Measurements from ENCODE around the gene NCK2.

The NCK2 gene

DNA sequence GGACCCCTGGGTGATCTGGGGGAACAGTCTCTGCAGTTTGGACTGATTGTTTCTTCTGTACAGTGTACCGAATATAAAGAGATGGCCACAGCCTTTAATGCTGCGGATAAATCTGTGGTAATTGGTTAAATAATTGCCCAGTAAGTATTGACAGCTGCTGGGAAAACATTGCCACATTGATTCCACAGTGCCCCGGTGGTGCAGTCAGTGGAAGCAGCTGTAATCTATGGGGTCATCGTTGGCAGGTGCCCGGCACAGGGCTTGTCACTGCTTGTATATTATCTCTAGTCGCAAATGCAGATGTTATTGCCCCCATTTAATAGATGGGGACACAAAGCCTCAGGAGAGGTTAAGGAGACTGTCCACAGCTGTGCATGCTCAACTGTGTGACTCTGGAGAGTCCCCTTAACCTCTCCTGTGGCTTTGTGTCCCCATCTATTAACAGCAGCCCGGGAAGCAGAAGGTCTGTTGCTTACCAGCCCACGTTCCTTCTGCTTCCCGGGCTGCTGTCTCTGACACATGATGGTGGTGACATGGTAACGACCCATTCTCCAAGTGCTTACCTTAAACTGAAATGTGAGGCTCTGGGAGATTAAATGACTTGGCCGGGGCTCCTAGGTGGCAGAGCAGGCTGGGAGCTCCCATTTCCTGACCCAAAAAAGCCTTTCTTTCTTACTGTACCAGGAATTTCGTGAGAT lies 76.9 kb downstream of the NCK2 start:
- peak; percentile 34 for DNase-seq

DNA sequence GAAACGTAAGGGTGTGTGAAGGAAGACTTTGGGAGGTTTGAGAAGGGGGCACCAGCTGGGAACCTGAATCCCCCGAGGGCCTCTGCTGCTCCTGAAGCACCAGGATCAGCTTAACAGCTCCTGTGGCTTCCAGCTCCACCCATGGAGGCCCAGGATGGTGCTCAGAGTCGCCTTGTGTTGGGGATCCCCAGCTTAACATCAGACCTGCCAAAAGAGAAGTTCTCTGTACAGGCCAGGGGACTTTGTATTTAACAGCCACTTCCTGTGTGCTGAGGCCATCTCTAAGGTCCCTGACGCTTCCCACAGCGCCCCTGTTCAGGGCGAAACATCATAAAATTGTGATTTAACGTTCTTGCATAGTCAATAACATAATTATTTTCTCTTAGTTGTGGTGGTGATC lies 77.5 kb downstream of the NCK2 start:
- peak; percentile 45 for DNase-seq

- DNase-seq: no peak
Observed at GRCh38 chr2:105824446-105824845, 79.7 kb downstream of the NCK2 start.

DNA sequence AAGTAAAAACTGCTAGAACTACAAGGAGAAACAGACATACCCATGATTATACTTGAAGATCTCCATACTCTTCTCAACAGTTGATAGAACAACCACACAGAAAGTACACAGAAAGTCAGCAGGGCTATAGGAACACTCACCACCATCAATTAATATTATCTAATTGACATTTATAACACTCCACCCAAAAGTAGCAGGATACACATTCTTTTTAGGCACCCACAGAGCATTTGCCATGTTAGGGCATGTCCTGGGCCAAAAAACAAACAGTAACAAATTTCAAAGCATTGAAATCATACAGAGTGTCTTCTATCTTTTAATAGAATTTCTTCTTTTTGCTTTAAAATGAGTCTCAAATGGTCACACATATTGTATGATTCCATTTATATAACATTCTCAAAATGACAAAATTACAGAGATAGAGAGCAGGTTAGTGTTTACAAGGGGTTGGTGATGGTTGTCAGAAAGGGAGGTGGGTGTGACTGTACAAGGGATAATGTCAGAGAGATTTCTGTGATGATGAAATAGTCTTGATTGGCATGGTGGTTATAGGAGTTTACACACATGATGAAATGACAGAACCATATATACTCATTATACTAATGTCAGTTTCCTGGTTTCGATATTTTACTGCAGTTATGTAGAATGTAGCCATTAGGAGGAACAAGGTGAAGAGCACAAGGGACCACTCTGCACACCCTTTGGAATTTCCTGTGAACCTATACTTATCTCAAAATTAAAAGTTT lies 82.8 kb downstream of the NCK2 start:
- DNase-seq: no peak

- no peak for DNase-seq
Observed at GRCh38 chr2:105828558-105828957, 83.8 kb downstream of the NCK2 start.

GRCh38 chr2:105834931-105835330 lies 90.2 kb downstream of the NCK2 start:
- no peak for DNase-seq

DNA sequence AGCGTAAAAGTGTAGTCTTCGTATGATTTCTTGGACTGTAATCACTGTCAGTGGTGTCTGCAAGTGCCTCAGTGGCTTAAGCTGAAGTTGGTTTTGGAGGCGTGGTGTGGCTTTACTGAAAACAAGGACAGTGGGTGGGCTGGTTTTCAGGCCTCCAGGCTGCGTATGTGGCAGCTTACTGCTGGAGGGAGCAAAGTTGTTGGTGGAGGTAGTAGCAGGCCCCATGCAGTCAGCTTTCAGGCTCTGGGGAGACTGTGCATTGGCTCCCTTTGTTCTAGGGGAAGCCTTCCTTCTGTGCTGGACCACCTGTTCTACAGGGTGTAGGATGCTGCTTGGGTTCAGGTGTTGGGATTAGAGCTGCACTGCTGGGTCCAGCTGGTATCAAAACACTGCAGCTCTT lies 91.6 kb downstream of the NCK2 start:
- no peak for DNase-seq

DNA sequence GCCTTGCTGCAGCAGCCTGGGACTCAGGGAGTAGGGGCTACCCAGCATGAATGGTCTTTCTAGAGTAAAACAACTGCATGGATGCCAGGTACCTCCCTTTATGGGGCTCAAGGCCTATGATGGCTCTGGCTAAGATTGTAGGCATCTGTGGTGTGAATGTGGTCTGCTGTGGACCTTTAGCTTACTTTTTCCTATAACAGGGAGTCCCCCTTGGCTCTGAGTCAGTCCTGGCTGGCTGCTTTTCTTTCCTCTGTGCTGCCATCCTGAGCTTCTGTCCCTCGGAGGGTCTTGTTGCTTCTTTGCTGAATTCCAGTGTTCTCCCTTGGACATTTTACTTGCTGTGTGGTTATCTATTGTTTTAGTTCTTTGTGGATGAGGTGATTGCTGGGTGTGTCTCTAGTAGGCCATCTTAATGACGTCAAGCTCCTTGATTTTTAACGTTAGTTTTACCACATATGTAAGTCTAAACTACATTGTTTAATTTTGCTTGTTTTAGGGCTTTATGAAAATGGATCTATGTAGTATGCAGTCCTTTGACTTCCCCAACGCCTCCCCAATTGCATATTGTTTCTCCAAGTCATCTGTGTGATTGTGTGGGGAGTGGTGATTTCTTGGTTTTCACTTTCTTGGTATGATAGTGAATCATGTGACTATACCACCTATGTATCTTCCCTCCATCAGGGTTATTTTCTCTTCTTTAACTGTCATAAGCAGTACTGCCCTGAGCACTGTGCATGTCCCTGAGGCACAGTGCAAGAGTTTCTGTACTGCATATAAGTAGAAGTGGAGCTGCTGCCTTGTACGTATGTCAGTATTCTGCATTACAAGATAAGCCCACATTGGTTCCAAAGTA lies 92.4 kb downstream of the NCK2 start:
- DNase-seq: no peak

DNA sequence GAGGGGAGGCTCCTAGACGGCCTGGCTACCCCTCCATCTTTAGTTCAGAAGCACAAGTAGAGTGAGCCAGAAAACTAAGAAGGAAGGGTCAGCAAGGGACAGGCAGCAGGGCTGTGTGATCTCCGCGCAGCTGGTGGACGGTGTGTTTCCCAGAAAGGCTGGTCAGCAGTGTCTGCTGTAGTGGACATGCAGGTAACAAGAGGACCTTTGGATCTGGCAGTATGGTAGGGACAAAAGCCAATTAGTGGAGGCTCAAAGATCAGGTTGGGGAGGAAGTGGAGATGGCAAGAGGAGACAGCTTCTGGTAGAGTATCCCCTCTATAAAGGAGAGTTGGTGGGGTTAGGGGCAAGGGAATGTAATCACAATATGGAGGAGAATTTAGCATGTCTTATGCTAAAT lies 95.1 kb downstream of the NCK2 start:
- DNase-seq: no peak

- DNase-seq: no peak
Observed at GRCh38 chr2:105840933-105841332, 96.2 kb downstream of the NCK2 start.

- DNase-seq: no peak
Observed at GRCh38 chr2:105841551-105841950, 96.8 kb downstream of the NCK2 start.

GRCh38 chr2:105842555-105842954 lies 97.8 kb downstream of the NCK2 start:
- DNase-seq: no peak

GRCh38 chr2:105843476-105844374 lies 99.0 kb downstream of the NCK2 start:
- no peak for DNase-seq

DNA sequence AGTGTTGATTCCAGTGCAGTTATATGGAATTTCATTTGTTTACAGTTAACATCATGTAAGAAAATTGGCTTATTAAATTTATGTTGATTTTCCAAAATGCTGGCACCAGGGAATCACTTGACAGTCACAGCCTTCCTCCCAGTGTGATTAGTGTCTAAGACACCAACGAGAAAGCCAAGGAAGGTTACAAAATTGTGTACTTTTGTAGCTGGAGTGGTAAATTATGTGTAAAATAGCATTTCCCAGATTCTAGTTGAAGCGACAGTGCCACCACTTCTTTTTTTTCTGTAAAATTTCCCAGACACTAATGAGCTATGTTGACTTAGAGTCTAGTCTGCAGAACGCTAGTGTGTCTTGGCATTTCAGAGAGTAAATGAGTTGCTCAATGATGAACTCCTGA lies 101.3 kb downstream of the NCK2 start:
- no peak for DNase-seq

GRCh38 chr2:105847056-105847455 lies 102.3 kb downstream of the NCK2 start:
- no peak for DNase-seq

- no peak for DNase-seq
Observed at GRCh38 chr2:105848367-105848766, 103.7 kb downstream of the NCK2 start.

- DNase-seq: no peak
Observed at GRCh38 chr2:105849431-105850179, 104.9 kb downstream of the NCK2 start.

DNA sequence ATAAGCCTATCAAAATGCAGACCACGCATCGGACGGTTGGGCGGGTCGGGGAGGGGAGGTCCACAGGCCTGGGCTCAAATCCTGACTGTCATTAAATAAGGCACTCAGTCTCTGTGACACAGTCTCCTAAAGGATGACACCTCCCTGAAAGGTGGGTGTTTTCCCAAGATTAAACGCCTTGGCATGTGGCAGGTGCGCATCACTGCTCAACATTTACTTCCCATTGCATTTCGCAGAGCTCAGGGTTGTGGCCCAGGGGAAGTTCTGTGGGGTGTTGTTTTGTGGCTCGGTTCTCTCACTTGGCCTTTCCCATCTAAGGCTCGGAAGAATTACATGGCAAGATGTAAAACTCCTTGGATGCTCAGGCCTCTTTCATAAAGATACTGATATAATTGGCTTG lies 107.4 kb downstream of the NCK2 start:
- no peak for DNase-seq

GRCh38 chr2:105853354-105854088 lies 108.8 kb downstream of the NCK2 start:
- DNase-seq: no peak

DNA sequence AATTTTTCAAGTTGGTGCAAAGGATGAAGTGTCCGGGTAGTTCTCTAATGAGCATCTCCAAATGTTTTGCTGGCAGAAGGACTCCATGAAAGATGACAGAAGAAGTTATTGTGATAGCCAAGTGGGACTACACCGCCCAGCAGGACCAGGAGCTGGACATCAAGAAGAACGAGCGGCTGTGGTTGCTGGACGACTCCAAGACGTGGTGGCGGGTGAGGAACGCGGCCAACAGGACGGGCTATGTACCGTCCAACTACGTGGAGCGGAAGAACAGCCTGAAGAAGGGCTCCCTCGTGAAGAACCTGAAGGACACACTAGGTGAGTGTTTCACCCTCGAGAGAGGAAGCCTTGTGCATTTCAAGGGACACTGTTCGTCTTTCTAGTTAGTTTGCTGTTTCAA lies 110.3 kb downstream of the NCK2 start:
- no peak for DNase-seq

- no peak for DNase-seq
Observed at GRCh38 chr2:105856581-105856980, 111.9 kb downstream of the NCK2 start.

All from NCI-H2171 (cell line).